OCI-LY1 (cell line): Measurements from ENCODE around the gene MX2.

Source experiments
- CTCF ChIP-seq: fragments of 200-600 bp; sonication (generic), shearing (Covaris generic); IDR thresholded peaks from 2 replicates; pipeline ENCODE4 v1.5.1; 2017; ENCODE audit warnings: mild to moderate bottlenecking, antibody characterized with exemption, low read length, moderate library complexity, mixed read lengths
- EZH2 ChIP-seq: fragments of 200-600 bp; sonication (generic), shearing (Covaris generic); IDR thresholded peaks from 2 replicates; pipeline ENCODE4 v1.8.0; 2017; ENCODE audit warnings: borderline replicate concordance, mixed run types, mild to moderate bottlenecking, antibody characterized with exemption, low read length, moderate library complexity, mixed read lengths

GRCh38 chr21:41418956-41419680 lies 57.3 kb downstream of the MX2 start:
- TF ChIP-seq CTCF = no peak
- TF ChIP-seq EZH2 = no peak
